Measurements from ENCODE around the gene TTLL3.

DNA sequence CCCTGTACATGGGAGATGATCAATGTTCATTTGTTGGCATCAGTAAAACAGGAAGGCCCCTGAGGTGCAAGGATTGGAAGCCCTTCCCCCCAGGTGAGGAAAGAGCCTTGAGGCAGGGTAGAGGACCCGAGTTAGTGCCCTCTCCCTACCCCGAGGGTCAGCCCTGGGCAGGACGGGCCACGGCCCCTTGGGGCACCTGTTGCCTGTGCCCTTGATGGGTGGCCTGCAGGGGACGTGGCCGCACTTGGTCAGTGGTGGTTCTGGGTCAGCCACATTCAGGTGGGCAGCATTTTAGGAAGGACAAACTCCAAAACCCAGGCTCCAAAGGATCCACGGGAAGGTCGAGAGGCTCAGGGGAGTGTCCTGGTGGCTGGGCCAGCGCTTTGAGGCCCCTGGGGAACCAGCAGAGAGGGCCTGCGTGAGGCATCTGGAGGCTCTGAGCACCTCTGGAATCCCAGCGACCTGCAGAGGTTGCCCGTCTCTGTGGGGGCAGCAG lies 49.5 kb downstream of the TTLL3 start:
- TF ChIP-seq POLR2AphosphoS5 (IDR thresholded peaks at IDR 0.05) (no peak), POLR2A (IDR thresholded peaks at IDR 0.05) (no peak)
- TF ChIP-seq, protein P1, sequence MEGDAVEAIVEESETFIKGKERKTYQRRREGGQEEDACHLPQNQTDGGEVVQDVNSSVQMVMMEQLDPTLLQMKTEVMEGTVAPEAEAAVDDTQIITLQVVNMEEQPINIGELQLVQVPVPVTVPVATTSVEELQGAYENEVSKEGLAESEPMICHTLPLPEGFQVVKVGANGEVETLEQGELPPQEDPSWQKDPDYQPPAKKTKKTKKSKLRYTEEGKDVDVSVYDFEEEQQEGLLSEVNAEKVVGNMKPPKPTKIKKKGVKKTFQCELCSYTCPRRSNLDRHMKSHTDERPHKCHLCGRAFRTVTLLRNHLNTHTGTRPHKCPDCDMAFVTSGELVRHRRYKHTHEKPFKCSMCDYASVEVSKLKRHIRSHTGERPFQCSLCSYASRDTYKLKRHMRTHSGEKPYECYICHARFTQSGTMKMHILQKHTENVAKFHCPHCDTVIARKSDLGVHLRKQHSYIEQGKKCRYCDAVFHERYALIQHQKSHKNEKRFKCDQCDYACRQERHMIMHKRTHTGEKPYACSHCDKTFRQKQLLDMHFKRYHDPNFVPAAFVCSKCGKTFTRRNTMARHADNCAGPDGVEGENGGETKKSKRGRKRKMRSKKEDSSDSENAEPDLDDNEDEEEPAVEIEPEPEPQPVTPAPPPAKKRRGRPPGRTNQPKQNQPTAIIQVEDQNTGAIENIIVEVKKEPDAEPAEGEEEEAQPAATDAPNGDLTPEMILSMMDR (IDR thresholded peaks at IDR 0.05) = no peak

All from upper lobe of left lung (tissue), 4 donors.